T-helper 1 cell treated with Interleukin-12 subunit alpha and Interleukin-12 subunit beta and Interleukin-4 antibody, amounts not matched to agents 30 μg/mL and 1 μg/mL, for 36 hours (primary cell): Measurements from ENCODE around the gene VPS35L.
"Not testable (repeated sequence)": the region's sequence is repeated elsewhere in the genome, so short reads cannot be mapped to it uniquely, and the experiment has no call there.

Experiments used
- H3K27ac Mint-ChIP-seq: one replicate; pipeline ENCODE4 v1.8.0; 2021; ENCODE audit warnings: mild to moderate bottlenecking, mixed read lengths
- H3K27me3 Mint-ChIP-seq: one replicate; pipeline ENCODE4 v1.8.0; 2021; ENCODE audit warnings: low read depth, mixed read lengths
- H3K36me3 Mint-ChIP-seq: one replicate; pipeline ENCODE4 v1.8.0; 2021; ENCODE audit warnings: low read depth, mixed read lengths
- H3K4me1 Mint-ChIP-seq: one replicate; pipeline ENCODE4 v1.8.0; 2021; ENCODE audit warnings: low read depth, mixed read lengths
- H3K4me3 Mint-ChIP-seq: one replicate; pipeline ENCODE4 v1.8.0; 2021; ENCODE audit warnings: mild to moderate bottlenecking, moderate library complexity, mixed read lengths
- H3K9me3 Mint-ChIP-seq: one replicate; pipeline ENCODE4 v1.8.0; 2021; ENCODE audit warnings: mixed read lengths

VPS35L gene

GRCh38 chr16:19523184-19523558 is 32.3 kb upstream of the VPS35L start:
- H3K27ac Mint-ChIP-seq = no peak overlapping the region
- peaks cover 3% of the 10 kb centered on the region for H3K36me3 Mint-ChIP-seq
- no peaks in the 10 kb centered on the region for H3K9me3 Mint-ChIP-seq
- H3K27me3 Mint-ChIP-seq = no peaks in the 10 kb centered on the region
- H3K4me1 Mint-ChIP-seq = peaks cover 51% of the 10 kb centered on the region
- no peak overlapping the region for H3K4me3 Mint-ChIP-seq

GRCh38 chr16:19523559-19524355 is 31.7 kb upstream of the VPS35L start, which contains the start of gene CCP110:
CCP110 (plus strand) TSS chr16:19523942; CDS start chr16:19527882, 3,940 bp downstream.
- Mint-ChIP-seq H3K4me3 (peak within 1 kb of the TSS; percentile 95), H3K36me3 (peaks cover 6% of the 10 kb centered on the region)

GRCh38 chr16:19524356-19524615 is 31.2 kb upstream of the VPS35L start:
- peak overlapping the region; percentile 95 for H3K4me3 Mint-ChIP-seq
- H3K27me3 Mint-ChIP-seq = no peaks in the 10 kb centered on the region
- peaks cover 45% of the 10 kb centered on the region for H3K4me1 Mint-ChIP-seq
- peak overlapping the region; percentile 93 for H3K27ac Mint-ChIP-seq
- H3K9me3 Mint-ChIP-seq = no peaks in the 10 kb centered on the region
- H3K36me3 Mint-ChIP-seq = peaks cover 8% of the 10 kb centered on the region

More at GRCh38 chr16:19523559-19524355, 31.7 kb upstream of the VPS35L start, which contains the start of gene CCP110:
- Mint-ChIP-seq H3K27ac (peak within 1 kb of the TSS; percentile 93), H3K9me3 (no peaks in the 10 kb centered on the region), H3K27me3 (no peaks in the 10 kb centered on the region), H3K4me1 (peaks cover 49% of the 10 kb centered on the region)

GRCh38 chr16:19524616-19525384 is 30.7 kb upstream of the VPS35L start:
- H3K36me3 Mint-ChIP-seq = peaks cover 8% of the 10 kb centered on the region
- H3K27me3 Mint-ChIP-seq = no peaks in the 10 kb centered on the region
- H3K9me3 Mint-ChIP-seq = no peaks in the 10 kb centered on the region
- H3K4me3 Mint-ChIP-seq = peak overlapping the region; percentile 95
- H3K4me1 Mint-ChIP-seq = peaks cover 44% of the 10 kb centered on the region
- peak overlapping the region; percentile 93 for H3K27ac Mint-ChIP-seq

- peaks cover 39% of the 10 kb centered on the region for H3K4me1 Mint-ChIP-seq
- no peaks in the 10 kb centered on the region for H3K27me3 Mint-ChIP-seq
- no peaks in the 10 kb centered on the region for H3K9me3 Mint-ChIP-seq
- peak overlapping the region; percentile 93 for H3K27ac Mint-ChIP-seq
- peak overlapping the region; percentile 95 for H3K4me3 Mint-ChIP-seq
- H3K36me3 Mint-ChIP-seq = peaks cover 8% of the 10 kb centered on the region
These were observed 30.1 kb upstream of the VPS35L start for GRCh38 chr16:19525385-19525723.

GRCh38 chr16:19527161-19527560 is 28.3 kb upstream of the VPS35L start:
- Mint-ChIP-seq H3K9me3 (no peaks in the 10 kb centered on the region), H3K36me3 (peaks cover 10% of the 10 kb centered on the region), H3K27me3 (no peaks in the 10 kb centered on the region), H3K27ac (no peak overlapping the region), H3K4me1 (peaks cover 29% of the 10 kb centered on the region), H3K4me3 (no peak overlapping the region)

GRCh38 chr16:19528666-19529065 is 26.8 kb upstream of the VPS35L start:
- H3K4me3 Mint-ChIP-seq = no peak overlapping the region
- no peak overlapping the region for H3K27ac Mint-ChIP-seq
- peaks cover 20% of the 10 kb centered on the region for H3K36me3 Mint-ChIP-seq
- peaks cover 26% of the 10 kb centered on the region for H3K4me1 Mint-ChIP-seq
- no peaks in the 10 kb centered on the region for H3K27me3 Mint-ChIP-seq
- H3K9me3 Mint-ChIP-seq = no peaks in the 10 kb centered on the region

- no peak overlapping the region for H3K4me3 Mint-ChIP-seq
- no peaks in the 10 kb centered on the region for H3K9me3 Mint-ChIP-seq
- H3K27ac Mint-ChIP-seq = no peak overlapping the region
- H3K27me3 Mint-ChIP-seq = no peaks in the 10 kb centered on the region
- peaks cover 15% of the 10 kb centered on the region for H3K4me1 Mint-ChIP-seq
- H3K36me3 Mint-ChIP-seq = peaks cover 34% of the 10 kb centered on the region
These were observed 22.9 kb upstream of the VPS35L start for GRCh38 chr16:19532601-19533000.

GRCh38 chr16:19540241-19540970 is 15.1 kb upstream of the VPS35L start:
- Mint-ChIP-seq H3K36me3 (peaks cover 46% of the 10 kb centered on the region), H3K27me3 (no peaks in the 10 kb centered on the region), H3K27ac (no peak overlapping the region), H3K4me3 (no peak overlapping the region), H3K9me3 (no peaks in the 10 kb centered on the region), H3K4me1 (peaks cover 9% of the 10 kb centered on the region)

GRCh38 chr16:19542138-19542821 is 13.2 kb upstream of the VPS35L start:
- no peaks in the 10 kb centered on the region for H3K27me3 Mint-ChIP-seq
- H3K27ac Mint-ChIP-seq = no peak overlapping the region
- H3K4me3 Mint-ChIP-seq = no peak overlapping the region
- H3K9me3 Mint-ChIP-seq = no peaks in the 10 kb centered on the region
- peaks cover 9% of the 10 kb centered on the region for H3K4me1 Mint-ChIP-seq
- peaks cover 36% of the 10 kb centered on the region for H3K36me3 Mint-ChIP-seq

GRCh38 chr16:19543278-19543996 is 12.1 kb upstream of the VPS35L start:
- not testable (repeated sequence) for H3K27me3 Mint-ChIP-seq, H3K27ac Mint-ChIP-seq, H3K4me3 Mint-ChIP-seq, H3K4me1 Mint-ChIP-seq, H3K9me3 Mint-ChIP-seq
- peaks cover 36% of the 10 kb centered on the region for H3K36me3 Mint-ChIP-seq

- H3K4me3 Mint-ChIP-seq = no peak overlapping the region
- peaks cover 7% of the 10 kb centered on the region for H3K4me1 Mint-ChIP-seq
- H3K9me3 Mint-ChIP-seq = no peaks in the 10 kb centered on the region
- H3K27me3 Mint-ChIP-seq = no peaks in the 10 kb centered on the region
- H3K36me3 Mint-ChIP-seq = peaks cover 29% of the 10 kb centered on the region
- no peak overlapping the region for H3K27ac Mint-ChIP-seq
These were observed 7.4 kb upstream of the VPS35L start for GRCh38 chr16:19548144-19548543.

- H3K36me3 Mint-ChIP-seq = peaks cover 17% of the 10 kb centered on the region
- H3K27ac Mint-ChIP-seq = no peak overlapping the region
- H3K4me1 Mint-ChIP-seq = peaks cover 1% of the 10 kb centered on the region
- no peaks in the 10 kb centered on the region for H3K9me3 Mint-ChIP-seq
- no peaks in the 10 kb centered on the region for H3K27me3 Mint-ChIP-seq
- H3K4me3 Mint-ChIP-seq = no peak overlapping the region
These were observed 5.8 kb upstream of the VPS35L start for GRCh38 chr16:19549673-19550072.
